GM21360 (cell line): Measurements from ENCODE around the gene PGP.
"Not testable (repeated sequence)": the region's sequence is repeated elsewhere in the genome, so short reads cannot be mapped to it uniquely, and the experiment has no call there.

ENCODE experiments used
- ATAC-seq: cut with Tn5 transposase; IDR thresholded peaks from one replicate; pipeline ENCODE4 v1.9.1; 2021; ENCODE audit warnings: mild to moderate bottlenecking, moderate library complexity; ENCODE audit not compliant: unreplicated experiment

The PGP gene

DNA sequence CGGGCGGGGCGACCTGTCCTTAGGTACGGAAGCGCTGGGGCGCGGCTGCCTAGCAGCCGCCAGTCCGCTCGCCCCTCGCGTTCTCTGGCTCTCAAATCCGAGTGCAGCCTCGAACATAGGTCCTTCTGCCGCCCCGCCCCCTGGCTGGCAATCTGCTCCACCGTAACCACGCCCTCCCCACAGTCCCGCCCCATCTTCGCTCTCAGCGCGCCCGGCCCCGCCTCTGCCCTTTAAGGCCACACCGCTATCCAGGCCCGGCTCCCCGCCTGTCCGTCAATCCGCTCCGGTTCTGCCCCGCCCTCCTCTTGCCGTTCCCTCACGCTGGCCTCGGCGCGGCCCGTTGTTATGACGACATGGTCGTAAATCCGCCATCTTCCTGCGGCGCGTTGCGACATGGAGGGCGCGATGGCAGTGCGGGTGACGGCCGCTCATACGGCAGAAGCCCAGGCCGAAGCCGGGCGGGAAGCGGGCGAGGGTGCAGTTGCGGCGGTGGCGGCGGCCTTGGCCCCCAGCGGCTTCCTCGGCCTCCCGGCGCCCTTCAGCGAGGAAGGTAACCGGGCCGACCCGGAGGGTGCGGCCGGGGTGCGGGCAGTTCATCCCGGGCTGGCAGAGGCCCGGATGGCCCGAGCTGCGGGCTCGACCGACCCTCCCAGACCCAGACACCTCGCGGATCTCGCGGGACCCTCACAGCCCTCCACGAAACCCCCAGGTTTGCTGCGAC lies 8.7 kb upstream of the PGP start, which contains the start of gene E4F1:
Gene E4F1, plus strand, starts transcription at position 371 of the 721 bp plus-strand sequence. Its CDS starts 23 bp downstream, at position 394.
- peak; percentile 85 for ATAC-seq

DNA sequence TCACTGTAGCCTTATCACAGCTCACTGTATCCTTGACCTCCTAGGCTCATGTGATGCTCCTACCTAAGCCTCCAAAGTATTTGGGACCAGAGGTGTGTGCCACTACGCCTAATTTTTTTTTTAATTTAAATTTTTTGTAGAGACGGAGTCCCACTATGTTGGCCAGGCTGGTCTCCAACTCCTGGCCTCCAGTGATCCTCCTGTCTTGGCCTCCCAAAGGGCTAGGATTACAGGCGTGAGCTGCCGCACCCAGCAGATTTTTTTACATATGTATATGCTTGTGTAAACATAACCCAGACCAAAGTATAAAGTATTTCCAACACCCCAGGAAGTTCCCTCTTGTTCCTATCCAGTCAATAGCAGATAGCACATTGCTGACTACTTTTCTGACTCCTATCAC lies 1.7 kb upstream of the PGP start:
- no peak for ATAC-seq

DNA sequence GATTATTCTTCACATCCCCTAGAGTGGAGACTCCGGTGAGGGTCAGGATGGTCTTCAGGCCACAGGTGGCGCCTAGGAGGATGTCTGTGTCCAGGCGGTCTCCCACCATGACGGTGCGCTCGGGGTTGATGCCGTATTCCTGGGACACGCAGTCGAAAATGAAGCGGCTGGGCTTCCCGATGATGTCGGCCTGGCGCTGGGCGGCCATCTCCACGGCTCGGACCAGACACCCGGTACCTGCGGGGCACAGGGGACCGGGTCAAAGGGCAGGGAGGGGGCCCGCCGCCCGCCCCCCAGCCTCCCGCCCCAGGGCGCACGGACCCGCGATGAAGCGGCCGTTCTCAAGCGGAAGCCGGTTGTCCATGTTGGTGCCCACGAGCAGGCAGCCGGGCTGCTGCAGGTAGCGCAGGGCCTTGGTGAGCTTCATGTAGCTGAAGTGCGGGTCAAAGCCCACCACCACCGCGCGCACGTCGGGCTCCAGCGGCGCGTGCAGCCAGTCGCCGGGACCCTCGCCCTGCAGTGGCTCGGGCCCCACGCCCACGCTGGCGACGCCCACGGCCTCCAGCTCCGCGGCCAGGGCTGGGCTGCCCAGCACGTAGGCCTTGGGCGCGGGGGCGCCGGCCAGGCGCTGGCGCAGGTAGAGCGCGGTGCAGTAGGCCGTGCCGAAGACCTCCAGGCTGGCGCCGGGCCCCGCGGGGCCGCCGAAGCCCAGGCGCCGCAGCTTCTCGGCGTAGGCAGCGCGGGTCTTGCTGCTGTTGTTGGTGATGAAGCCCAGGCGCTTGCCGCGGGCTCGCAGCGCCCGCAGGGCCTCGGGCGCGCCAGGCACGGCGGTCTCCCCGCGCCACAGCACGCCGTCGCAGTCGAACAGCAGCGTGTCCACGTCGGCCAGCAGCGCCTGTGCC lies 572 bp downstream of the PGP start:
- peak; percentile 2 for ATAC-seq

DNA sequence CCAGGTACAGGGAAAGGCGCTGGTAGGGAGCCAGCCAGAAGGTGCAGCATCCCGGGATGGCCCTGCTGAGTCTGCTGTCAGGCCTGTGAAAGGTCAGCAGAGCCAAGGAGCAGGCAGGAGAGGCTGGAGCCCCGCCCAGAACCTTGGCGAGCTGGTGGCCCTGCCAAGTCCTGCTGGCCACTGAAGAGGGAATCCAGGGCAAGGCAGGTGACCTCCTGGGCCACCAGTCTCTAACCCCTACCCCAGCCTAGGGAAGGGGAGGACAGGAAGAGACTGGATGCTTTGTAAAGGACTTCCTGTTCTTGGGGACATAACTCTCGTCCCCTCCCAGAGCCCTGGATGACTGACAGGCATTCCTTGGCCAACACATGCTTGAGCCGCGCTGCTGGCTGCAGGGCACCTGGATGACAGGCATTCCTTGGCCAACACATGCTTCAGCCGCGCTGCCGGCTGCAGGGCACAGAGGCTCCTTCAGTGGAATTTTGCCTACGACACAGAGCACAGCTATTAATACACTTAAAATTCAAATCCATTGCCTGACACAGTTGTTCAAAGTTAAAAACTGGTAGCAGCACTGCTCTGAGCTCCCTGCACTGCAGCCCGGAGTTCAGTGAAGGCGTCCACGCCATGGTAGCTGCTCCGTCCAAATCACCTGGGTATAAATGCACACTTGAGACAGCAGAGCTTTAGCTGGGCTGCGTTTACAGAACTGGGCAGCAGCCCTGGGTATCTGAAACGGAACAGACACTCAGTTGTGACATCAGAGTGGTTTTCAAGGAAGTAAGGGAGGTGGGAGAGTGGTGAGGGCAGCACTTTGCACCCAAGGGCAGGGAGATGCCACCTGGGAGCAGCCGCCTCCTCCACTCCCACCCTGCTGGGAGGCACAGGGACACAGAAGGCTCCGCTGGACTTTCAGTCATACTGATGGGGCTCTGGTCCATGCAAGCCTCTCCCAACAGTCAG lies 2.0 kb downstream of the PGP start:
- ATAC-seq: no peak

DNA sequence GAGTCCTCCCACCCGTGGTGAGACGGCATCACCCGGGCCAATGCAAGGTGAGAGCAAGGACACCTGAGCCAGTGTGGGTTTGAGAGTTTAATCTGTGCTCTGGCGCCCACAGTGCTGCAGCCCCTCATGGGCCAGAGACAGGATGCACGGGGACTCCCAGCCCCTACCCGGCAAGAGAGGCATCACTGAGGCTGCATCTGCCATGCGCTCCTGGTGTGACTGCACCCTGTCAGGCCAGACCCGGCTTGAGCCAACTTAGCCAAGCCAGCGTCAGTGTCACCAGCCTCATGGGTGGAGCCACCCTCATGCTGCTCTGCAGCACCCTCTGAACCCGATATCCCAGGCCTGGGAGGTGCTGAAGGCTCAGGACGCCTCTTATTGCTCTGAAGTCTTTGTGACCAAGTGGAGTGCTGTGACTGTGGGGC lies 2.7 kb downstream of the PGP start:
- ATAC-seq: no peak

DNA sequence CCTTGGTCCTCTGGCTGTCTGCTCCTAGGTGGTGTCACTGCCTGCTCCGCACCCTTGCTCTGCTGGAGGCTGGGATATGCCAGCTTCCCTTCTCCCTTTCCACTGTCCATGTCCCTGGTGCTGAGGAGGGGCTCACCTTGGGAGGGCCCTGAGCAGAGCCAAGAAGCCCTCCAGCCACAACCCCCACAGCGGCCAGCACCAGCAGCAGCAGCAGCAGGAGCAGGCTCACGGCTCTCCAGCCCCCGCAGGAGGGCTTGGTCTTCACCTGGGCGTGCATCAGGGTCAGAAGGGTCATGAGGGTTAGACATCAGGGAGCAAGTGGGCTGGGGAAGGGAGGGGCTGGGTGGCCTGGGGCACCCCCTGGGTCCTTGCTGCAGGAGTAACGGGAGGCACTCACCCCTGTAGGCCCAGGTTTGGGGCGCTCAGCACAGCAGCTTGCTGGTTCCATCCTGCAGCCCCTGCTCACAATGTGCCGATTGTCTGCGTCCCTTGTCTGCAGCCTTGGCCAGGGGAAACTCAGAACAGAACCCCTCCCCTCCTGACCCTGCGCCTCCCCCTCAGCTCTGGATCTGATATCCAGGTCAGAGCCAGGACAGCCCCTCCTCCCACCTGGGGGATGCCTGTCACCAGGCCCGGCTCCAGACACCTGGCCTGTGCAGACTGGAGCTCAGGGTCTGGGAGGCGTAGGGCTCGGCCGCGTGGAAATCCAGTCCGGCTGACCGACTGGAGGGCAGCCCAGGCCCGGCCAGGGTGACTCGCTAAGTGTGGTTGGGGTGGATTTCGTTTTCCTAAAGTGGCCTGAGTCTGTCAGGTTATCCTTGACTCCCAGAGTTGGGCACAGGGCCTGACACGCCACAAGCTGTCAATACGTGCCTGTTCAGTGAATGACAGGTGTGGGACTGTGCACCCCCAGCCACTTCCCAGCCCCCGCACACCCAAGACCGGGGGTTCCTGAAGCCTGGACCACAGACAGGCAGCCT lies 4.0 kb downstream of the PGP start, which contains the start of gene BRICD5:
Gene BRICD5, minus strand, starts transcription at position 478 of the 980 bp plus-strand sequence. Its CDS starts 30 bp downstream, at position 448.
- no peak for ATAC-seq

DNA sequence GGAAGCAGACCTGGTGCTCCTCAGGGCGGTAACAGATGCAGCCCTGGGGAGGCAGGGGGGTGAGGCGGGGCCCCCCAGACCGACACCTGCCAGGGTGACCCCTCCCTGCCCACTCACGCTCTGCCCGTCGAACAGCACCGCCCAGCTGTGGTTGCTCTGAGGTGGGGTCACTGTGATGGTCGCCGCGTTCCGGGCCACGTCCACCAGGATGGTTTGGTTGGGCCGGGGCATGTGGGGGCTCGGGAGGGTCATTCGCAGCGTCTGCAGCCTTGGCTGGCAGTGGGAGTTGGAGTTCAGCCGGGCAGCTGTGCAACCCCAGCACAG lies 4.7 kb downstream of the PGP start:
- ATAC-seq: no peak

DNA sequence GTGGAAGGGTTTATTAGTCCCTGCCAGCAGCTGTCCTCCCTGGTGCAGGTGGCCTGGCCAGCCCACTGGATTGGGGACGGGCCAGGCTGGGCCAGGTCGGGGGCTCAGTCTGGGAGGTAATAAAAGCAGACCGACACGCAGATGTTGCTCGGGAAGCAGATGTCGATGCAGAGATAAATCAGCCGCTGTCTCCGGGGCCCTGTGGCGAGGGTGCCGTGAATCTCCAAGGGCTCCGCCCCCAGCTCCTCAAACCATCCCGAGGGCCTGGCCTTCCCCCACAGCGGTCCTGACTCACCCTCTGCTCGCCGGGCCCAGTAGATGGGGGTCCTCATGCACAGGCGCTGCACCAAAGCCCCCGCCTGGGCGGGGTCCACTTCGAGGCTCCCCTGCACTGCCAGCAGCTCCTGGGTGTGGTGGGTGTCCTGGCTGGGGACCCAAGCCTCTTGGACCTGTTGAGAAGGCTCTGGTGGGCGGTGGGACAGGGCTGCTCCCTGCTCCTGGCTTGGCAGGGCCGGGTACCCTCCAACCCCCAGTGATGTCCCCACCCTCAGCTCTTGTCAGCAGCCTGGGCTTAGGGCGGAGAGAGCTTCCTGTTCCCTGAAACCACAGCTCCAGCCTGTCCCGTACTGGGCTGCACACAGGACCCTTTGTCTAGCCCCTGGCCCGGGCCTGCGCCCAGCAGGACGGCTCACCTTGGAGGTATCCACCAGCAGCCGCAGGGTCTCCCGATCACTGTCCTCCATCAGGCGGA lies 5.2 kb downstream of the PGP start:
- no peak for ATAC-seq

DNA sequence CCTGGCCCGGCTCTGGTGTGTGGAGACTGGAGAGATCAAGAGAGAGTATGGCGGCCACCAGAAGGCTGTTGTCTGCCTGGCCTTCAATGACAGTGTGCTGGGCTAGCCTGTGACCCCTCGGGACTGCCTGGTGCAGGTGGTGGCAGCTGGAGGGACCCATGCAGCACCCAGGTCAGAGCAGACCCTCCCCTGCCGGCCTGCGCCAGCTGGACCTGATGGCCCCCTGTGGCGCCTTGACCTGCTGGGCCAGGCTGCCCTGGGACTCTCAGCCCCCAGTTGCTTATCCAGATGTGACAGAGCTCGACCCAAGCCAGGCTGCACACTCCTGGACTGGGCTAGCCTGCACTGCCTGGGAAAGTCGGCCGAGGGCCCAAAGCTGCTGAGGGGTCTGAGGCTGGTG lies 5.9 kb downstream of the PGP start:
- no peak for ATAC-seq

DNA sequence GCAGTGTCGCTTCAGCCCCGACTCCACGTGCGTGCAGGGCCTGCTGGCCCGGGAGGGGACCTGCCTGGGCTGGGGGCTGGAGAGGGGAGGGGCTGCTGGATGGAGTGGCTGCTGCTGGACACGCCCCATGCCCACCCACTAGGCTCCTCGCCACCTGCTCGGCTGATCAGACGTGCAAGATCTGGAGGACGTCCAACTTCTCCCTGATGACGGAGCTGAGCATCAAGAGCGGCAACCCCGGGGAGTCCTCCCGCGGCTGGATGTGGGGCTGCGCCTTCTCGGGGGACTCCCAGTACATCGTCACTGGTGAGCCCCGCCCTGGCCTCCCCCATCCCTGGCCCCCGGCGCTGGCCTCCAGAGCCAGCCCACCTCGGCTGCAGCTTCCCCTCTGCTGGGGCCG lies 6.3 kb downstream of the PGP start:
- ATAC-seq: no peak

DNA sequence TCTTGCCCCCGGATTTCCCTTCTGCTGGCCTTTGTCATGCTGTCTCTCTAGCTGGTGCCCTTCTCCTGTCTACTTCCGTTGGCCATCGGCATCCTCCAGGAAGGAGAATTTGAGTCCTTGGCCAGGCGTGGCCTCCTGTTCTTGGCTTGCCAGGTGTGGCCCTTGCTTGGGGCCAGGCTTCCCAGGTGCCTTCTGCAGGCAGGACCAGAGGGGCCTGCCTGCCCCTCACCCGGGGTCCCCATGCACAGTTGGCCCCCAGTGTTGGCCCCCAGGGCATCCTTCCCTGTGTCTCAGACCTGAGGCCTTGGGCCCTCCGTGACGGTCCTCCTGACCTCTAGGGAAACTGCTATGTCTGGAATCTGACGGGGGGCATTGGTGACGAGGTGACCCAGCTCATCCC lies 6.8 kb downstream of the PGP start:
- ATAC-seq: no peak

DNA sequence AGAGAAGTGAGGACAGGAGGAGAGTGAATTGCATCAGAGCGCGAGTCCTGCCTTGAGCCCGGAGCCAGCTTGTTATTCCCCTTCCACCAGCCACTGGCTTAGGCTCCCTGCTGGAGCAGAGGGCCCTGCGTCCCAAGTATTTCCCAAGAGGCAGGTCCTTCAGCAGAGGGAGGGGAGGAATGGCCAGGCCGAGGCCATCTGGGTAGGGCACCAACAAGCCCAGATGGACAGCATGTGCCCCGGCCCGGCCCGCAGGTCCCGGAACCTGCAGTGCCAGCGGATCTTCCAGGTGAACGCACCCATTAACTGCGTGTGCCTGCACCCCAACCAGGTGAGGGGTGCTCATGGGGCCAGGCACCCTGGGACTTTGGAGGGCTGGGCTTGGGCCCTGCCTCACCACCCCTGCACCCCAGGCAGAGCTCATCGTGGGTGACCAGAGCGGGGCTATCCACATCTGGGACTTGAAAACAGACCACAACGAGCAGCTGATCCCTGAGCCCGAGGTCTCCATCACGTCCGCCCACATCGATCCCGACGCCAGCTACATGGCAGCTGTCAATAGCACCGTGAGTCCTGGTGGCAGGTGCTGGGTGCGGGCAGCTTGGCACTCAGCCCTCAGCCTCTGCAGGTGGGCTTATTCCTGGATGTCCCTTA lies 7.7 kb downstream of the PGP start:
- no peak for ATAC-seq

DNA sequence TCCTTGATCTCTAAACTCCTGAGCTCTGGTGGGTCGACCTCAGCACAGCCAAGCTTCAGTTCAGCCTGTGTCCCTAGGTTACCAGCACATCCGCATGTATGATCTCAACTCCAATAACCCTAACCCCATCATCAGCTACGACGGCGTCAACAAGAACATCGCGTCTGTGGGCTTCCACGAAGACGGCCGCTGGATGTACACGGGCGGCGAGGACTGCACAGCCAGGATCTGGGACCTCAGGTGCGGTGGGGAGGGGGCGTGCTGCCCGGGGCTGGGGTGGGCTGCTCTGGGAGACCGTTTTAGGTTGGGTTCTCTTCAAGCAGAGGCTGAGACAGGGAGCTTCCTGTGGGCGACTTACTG lies 8.2 kb downstream of the PGP start:
- no peak for ATAC-seq

DNA sequence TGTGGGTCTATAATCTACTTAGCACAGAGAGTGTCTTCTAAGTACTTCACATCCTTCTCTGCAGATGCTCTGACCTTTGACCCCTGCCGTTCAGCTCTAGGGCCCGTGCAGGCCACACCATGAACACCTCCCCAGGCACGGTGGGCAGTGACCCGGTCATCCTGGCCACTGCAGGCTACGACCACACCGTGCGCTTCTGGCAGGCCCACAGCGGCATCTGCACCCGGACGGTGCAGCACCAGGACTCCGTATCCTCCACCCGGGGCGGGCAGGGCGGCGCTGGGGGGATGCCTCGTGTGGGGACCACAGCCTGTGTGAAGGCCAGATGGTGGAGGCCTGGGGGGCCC lies 8.7 kb downstream of the PGP start:
- ATAC-seq: no peak

DNA sequence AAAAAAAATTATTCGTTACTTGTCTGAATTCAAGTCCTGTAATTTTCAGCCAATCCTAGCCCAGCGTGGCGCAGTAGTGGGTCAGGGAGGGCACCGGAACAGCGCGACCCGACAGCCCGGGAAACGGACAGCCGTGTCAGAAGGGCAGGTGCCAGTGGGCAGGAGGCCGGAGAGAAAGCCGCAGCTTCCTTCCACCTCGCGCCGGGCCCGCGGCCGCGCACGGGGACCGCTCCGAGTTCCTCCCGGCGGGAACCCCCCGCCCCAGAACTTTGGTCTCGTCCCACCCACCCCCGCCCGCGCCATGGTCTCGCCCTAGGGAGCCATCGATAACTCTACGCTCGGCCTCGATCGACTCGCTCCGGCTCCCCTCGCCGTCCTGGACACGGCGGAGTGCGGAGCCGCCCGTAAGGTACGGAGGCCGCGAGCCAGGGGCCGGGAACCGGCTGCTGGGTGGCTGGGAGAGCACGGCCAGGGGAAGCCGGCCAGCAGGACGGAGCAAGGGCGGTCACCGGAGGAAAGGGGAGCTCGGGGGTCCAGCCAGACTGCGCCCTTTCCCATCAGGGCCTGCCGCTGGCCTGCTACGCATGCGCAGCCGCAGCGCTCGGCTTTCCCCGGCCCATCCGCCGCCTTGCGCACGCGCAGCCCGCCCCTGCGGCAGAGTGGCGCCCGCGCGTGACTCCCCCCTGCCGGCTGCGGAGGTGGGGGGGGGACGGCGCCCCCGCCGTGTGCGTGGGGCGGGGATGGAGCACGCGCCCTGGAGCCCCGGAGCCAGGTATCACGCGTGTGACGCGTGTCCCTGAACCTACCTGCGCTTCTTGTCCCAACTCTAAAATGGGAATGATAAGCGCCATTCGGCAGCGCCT lies 9.3 kb downstream of the PGP start, which contains the start of gene MLST8:
Gene MLST8, plus strand, starts transcription at position 351 of the 863 bp plus-strand sequence. CDS start 632 bp downstream, outside the sequence.
- peak; percentile 80 for ATAC-seq

DNA sequence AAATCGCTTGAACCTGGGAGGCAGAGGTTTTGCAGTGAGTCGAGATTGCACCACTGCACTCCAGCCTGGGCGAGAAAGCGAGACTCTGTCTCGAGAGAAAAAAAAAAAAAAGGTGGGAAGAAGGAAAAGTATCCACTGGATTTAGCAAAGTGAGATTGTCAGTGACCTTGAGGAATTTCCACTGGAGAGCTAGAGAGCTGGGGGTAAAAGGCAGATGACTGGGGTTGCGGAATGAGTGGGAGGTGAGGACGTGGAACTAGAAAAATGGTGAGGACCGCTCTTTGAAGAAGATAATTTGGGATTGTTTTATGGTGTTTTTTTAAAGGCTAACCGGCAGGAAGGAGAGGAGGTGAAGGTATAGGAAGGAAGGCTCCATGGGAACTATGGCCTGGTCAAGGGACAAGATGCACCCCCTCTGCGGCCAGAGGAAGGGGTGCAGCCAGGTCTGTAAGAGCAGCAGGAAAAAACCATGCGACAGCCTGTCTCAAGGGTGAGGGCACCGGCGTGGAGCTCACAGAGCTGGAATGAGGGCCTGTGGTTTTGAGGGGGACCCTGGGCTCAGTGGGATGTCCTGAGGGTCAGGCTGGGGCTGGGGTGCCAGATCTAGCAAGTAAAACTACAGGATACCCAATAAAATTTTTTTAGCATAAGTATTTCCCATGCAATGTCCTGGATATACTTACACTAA lies 10.1 kb downstream of the PGP start:
- ATAC-seq: no peak

DNA sequence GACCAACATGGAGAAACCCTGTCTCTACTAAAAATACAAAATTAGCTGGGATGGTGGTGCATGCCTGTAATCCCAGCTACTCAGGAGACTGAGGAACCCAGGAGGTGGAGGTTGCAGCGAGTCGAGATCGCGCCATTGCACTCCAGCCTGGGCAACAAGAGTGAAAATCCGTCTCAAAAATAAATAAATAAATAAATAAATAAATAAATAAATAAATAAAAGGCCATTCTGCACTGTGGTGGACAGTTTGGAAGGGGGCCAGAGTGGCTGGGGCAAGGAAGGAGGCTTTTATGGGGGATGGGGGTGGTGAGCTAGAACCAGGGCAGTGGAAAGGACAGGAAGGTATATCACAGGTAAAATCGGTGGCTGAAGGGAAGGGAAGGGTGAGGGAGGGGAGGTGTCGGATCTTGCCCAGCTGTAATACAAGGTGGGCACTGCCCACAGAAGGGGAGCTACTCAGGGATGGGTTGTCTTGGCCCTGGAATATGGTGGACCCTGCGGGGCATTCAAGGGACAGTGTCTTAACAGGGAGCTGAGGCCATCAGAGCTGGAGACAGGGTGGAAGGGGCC lies 11.4 kb downstream of the PGP start:
- ATAC-seq: not testable (repeated sequence)
